Measurements from ENCODE around the gene PI4K2A. TPM values are rescaled to one million over a fixed set of nuclear protein-coding genes. Genes with fewer than 3 reads are reported as not detected.

PI4K2A gene
- total and polyA plus RNA-seq, 2 donors (not counting 3 experiments of a cell fraction or from before 2014, with no cell fraction given): 20.4 to 24.6 TPM

DNA sequence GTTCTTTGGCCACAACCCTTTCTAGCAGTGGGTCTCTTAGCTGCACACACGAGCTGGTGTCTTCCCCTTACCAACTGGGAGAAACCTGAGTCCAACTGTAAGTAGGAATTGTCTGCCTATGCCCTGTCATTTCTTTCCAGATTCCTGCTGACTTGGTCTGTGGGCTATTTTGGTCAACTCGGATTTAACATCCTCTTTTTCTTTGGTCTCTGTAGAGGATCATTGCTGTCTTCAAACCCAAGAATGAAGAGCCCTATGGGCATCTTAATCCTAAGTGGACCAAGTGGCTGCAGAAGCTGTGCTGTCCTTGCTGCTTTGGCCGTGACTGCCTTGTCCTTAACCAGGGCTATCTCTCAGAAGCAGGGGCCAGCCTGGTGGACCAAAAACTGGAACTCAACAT lies 10.3 kb downstream of the PI4K2A start:
- H3K79me2 ChIP-seq (ENCODE audit: control insufficient read depth, insufficient read depth, low read length): peaks cover 15% of the 10 kb centered on the region
- DNase-seq (ENCODE audit: low read depth, low spot score) (no peak), FAIRE-seq (no peak)
- H3K27ac ChIP-seq (ENCODE audit: insufficient read depth, low read depth, low read length): no peak overlapping the region
- H4K20me1 ChIP-seq (replicated peaks; ENCODE audit: control insufficient read depth, extremely low read depth, insufficient read depth, low read length): no peaks in the 10 kb centered on the region
- no peak overlapping the region for H3K4me3 ChIP-seq (replicated peaks in 1 of 3; ENCODE audit: insufficient read depth in 1 of 3, low read depth in 1 of 3, low read length in 3 of 3)
- ChIA-PET POLR2A (no interaction called here), CTCF (no interaction called here)
- H3K9ac ChIP-seq (replicated peaks; ENCODE audit: extremely low read depth, insufficient read depth, low read length): no peak overlapping the region
- dilution Hi-C loops (cut with MboI; ENCODE audit: extremely low pct_ligation_motif_present, low sequenced_read_pairs): no loop called here
- H3K4me1 ChIP-seq (ENCODE audit: control insufficient read depth, extremely low read depth, insufficient read depth, low read length): peaks cover 17% of the 10 kb centered on the region
- no TSS peak for BruUV-seq (replicated peaks)
- H3K27me3 ChIP-seq (ENCODE audit: control insufficient read depth in 2 of 2, insufficient read depth in 2 of 2, low read length in 2 of 2): no peaks in the 10 kb centered on the region
- TF ChIP-seq GATA2 (IDR thresholded peaks at IDR 0.05; ENCODE audit: insufficient read depth, insufficient read length, low read depth, low read length): no peak
- no peak for TF ChIP-seq MAX (IDR thresholded peaks at IDR 0.05; ENCODE audit: insufficient read depth, insufficient read length)
- no peak for TF ChIP-seq JUN (IDR thresholded peaks at IDR 0.05; ENCODE audit: borderline replicate concordance, insufficient read depth, insufficient read length, low read depth)
- no peak for TF ChIP-seq FOS (IDR thresholded peaks at IDR 0.05; ENCODE audit: borderline replicate concordance, insufficient read depth, low read length)
- no peak for TF ChIP-seq EZH2 (IDR thresholded peaks at IDR 0.05; ENCODE audit: borderline replicate concordance, low read depth, low read length, severe bottlenecking)
- TF ChIP-seq, protein P1, sequence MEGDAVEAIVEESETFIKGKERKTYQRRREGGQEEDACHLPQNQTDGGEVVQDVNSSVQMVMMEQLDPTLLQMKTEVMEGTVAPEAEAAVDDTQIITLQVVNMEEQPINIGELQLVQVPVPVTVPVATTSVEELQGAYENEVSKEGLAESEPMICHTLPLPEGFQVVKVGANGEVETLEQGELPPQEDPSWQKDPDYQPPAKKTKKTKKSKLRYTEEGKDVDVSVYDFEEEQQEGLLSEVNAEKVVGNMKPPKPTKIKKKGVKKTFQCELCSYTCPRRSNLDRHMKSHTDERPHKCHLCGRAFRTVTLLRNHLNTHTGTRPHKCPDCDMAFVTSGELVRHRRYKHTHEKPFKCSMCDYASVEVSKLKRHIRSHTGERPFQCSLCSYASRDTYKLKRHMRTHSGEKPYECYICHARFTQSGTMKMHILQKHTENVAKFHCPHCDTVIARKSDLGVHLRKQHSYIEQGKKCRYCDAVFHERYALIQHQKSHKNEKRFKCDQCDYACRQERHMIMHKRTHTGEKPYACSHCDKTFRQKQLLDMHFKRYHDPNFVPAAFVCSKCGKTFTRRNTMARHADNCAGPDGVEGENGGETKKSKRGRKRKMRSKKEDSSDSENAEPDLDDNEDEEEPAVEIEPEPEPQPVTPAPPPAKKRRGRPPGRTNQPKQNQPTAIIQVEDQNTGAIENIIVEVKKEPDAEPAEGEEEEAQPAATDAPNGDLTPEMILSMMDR (IDR thresholded peaks at IDR 0.05; ENCODE audit: extremely low read depth in 1 of 2, insufficient read depth in 1 of 2, low read depth in 1 of 2, low read length in 2 of 2): no peak
- no peak for TF ChIP-seq POLR2AphosphoS5 (IDR thresholded peaks at IDR 0.05; ENCODE audit: insufficient read depth, low read depth, low read length)
- no peak for TF ChIP-seq MYC (IDR thresholded peaks at IDR 0.05; ENCODE audit: low read depth, low read length)
- no peak for TF ChIP-seq POLR2A (IDR thresholded peaks at IDR 0.05; ENCODE audit: low read depth, low read length)
- peaks cover 9 to 13% of the 10 kb centered on the region in 2 experiments for H3K36me3 ChIP-seq (ENCODE audit: control insufficient read depth in 2 of 2, extremely low read depth in 1 of 2, insufficient read depth in 2 of 2, low read length in 2 of 2)
- no peak overlapping the region for H2AFZ ChIP-seq (ENCODE audit: low read depth, low read length)
- H3K9me1 ChIP-seq (replicated peaks; ENCODE audit: control insufficient read depth, extremely low read depth, insufficient read depth, low read length): no peaks in the 10 kb centered on the region
- no peaks in the 10 kb centered on the region for H3K9me3 ChIP-seq (replicated peaks; ENCODE audit: control insufficient read depth, insufficient read depth, low read length)
- intact Hi-C loops (cut with micrococcal nuclease): no loop called here
- no peak overlapping the region for H3K4me2 ChIP-seq (ENCODE audit: insufficient read depth, low read length)

Data from endothelial cell of umbilical vein (primary cell).